Upper lobe of right lung (tissue), 1 donor: ENCODE results near the gene PLXNA4. TPM values are rescaled to one million over a fixed set of nuclear protein-coding genes. Genes with fewer than 3 reads are reported as not detected.

Experiments used
- ATAC-seq: fragments of 200-7000 bp; cut with Tn5 transposase; one replicate; pipeline ENCODE4 v1.9.1; 2020; ENCODE audit warnings: mild to moderate bottlenecking, moderate library complexity
- DNase-seq: peaks from one replicate; pipeline ENCODE4 v3.0.0-alpha.2; 2020
- H3K27ac ChIP-seq: fragments of 200-600 bp; one replicate; pipeline ENCODE4 v1.8.0; 2022
- H3K27me3 ChIP-seq: fragments of 200-600 bp; one replicate; pipeline ENCODE4 v1.8.0; 2022; ENCODE audit warnings: mild to moderate bottlenecking
- H3K36me3 ChIP-seq: fragments of 200-600 bp; one replicate; pipeline ENCODE4 v1.8.0; 2022
- H3K4me1 ChIP-seq: fragments of 200-600 bp; one replicate; pipeline ENCODE4 v1.8.0; 2022
- H3K4me3 ChIP-seq: fragments of 200-600 bp; one replicate; pipeline ENCODE4 v1.8.0; 2022; ENCODE audit warnings: mild to moderate bottlenecking
- H3K9me3 ChIP-seq: fragments of 200-600 bp; one replicate; pipeline ENCODE4 v1.8.0; 2022
- intact Hi-C: fragments of 100-400 bp; cut with DNase I; formaldehyde crosslinking; loops from one replicate; pipeline ENCODE4 v1.11.0; 2022
- total RNA-seq: library from RNA; stranded (reverse); fragmentation: NEBNext Ultra II Directional; extraction: Animal tissue kit (Norgen Biotek cat#: 25700); gene quantifications from one replicate; pipeline ENCODE4 v1.2.1, GENCODE V29; 2021
- TF ChIP-seq, protein P1 (sequence below): fragments of 200-600 bp; IDR thresholded peaks from one replicate; pipeline ENCODE4 v1.8.0; 2022; ENCODE audit warnings: antibody characterized with exemption
- donor health status: DM: no; HTN: yes; CAD: no; lungs with severe emphysema.

The PLXNA4 gene
- total RNA-seq, 1 donor from 2014 or later, result 7.2 TPM

DNA sequence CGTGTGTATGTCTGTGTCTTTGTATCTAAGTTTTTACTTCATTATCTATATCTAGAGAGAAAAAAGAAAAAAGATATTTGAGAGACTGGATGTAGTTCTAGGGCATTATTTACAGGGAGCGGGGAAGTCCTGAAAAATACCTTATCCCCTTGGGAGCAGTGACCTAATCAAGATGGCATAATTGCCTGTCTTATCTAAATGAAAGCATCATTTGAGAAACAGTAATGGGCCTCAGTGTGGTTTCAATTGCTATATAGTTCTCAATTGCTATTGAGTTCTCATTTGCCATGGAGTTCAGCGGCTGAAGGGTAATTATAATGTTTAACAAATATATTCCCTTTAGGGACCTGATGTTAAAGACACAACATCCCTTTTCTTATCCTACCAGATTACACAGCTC is 216.5 kb downstream of the PLXNA4 start:
- Histone ChIP-seq H3K4me1 (no peaks in the 10 kb centered on the region), H3K27ac (no peak overlapping the region), H3K4me3 (no peak overlapping the region), H3K27me3 (no peaks in the 10 kb centered on the region), H3K9me3 (no peaks in the 10 kb centered on the region), H3K36me3 (no peaks in the 10 kb centered on the region)
- ATAC-seq, result no peak
- TF ChIP-seq, protein P1, sequence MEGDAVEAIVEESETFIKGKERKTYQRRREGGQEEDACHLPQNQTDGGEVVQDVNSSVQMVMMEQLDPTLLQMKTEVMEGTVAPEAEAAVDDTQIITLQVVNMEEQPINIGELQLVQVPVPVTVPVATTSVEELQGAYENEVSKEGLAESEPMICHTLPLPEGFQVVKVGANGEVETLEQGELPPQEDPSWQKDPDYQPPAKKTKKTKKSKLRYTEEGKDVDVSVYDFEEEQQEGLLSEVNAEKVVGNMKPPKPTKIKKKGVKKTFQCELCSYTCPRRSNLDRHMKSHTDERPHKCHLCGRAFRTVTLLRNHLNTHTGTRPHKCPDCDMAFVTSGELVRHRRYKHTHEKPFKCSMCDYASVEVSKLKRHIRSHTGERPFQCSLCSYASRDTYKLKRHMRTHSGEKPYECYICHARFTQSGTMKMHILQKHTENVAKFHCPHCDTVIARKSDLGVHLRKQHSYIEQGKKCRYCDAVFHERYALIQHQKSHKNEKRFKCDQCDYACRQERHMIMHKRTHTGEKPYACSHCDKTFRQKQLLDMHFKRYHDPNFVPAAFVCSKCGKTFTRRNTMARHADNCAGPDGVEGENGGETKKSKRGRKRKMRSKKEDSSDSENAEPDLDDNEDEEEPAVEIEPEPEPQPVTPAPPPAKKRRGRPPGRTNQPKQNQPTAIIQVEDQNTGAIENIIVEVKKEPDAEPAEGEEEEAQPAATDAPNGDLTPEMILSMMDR, result no peak
- intact Hi-C loops, result no loop called here
- DNase-seq, result no peak

- no peak overlapping the region for H3K27ac ChIP-seq
Measured at GRCh38 chr7:132355048-132355447, 221.2 kb downstream of the PLXNA4 start.

GRCh38 chr7:132354527-132354926 is 221.7 kb downstream of the PLXNA4 start:
- H3K9me3 ChIP-seq, result no peaks in the 10 kb centered on the region
- ATAC-seq (no peak), DNase-seq (no peak)
- H3K27ac ChIP-seq, result no peak overlapping the region
- no peaks in the 10 kb centered on the region for H3K36me3 ChIP-seq
- H3K4me3 ChIP-seq, result no peak overlapping the region
- H3K27me3 ChIP-seq, result no peaks in the 10 kb centered on the region
- intact Hi-C loops, result no loop called here
- H3K4me1 ChIP-seq, result no peaks in the 10 kb centered on the region
- TF ChIP-seq, protein P1, result no peak

More at GRCh38 chr7:132355048-132355447, 221.2 kb downstream of the PLXNA4 start:
- intact Hi-C loops, result no loop called here
- Histone ChIP-seq H3K36me3 (no peaks in the 10 kb centered on the region), H3K27me3 (no peaks in the 10 kb centered on the region), H3K9me3 (no peaks in the 10 kb centered on the region), H3K4me1 (no peaks in the 10 kb centered on the region), H3K4me3 (no peak overlapping the region)
- DNase-seq (no peak), ATAC-seq (no peak)
- TF ChIP-seq, protein P1, result no peak

DNA sequence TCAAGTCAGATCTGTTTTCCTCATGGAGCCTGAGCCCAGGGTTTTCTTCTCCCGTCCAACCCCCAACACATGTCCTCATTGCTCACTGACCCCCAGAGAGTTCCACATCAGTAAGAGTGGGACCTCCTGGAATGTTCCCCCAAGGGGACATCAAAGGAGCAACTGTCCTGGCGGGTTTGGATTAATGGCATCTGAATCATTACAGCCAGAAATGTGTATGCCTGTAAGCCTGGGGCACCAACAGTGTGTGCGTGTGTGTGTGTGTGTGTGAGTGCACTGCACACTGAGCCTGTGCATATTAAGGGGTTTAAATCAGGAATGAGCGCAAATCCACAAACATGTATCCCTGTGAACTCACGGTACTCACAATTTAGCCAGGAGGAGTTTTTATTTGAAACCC is 222.3 kb downstream of the PLXNA4 start:
- DNase-seq, result no peak

DNA sequence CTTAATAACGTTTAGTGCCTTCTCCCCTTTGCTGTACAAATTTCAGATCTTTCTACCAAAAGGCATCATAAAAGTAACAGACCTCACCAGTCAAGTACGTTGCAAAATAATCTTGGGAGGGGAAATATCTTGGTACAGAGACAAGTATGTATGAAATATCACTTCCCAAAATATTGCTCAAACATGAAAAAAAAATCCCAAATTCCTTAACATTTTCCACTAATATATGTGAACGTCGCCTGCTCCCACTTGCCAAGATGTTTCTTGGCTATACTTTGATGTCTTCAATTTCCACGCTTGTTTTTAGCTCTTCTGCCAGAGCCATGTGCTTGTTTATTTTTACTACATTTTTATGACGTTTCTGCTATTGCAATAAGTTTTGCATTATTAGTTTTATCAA is 223.5 kb downstream of the PLXNA4 start:
- H3K27ac ChIP-seq, result no peak overlapping the region
- TF ChIP-seq, protein P1, result no peak
- no peak for ATAC-seq

More for the DNA sequence above, 222.3 kb downstream of the PLXNA4 start:
- H3K36me3 ChIP-seq, result no peaks in the 10 kb centered on the region
- TF ChIP-seq, protein P1, result no peak
- ATAC-seq, result no peak
- H3K27me3 ChIP-seq, result no peaks in the 10 kb centered on the region
- no peak overlapping the region for H3K27ac ChIP-seq
- intact Hi-C loops, result no loop called here
- no peaks in the 10 kb centered on the region for H3K9me3 ChIP-seq
- no peak overlapping the region for H3K4me3 ChIP-seq
- no peaks in the 10 kb centered on the region for H3K4me1 ChIP-seq

DNA sequence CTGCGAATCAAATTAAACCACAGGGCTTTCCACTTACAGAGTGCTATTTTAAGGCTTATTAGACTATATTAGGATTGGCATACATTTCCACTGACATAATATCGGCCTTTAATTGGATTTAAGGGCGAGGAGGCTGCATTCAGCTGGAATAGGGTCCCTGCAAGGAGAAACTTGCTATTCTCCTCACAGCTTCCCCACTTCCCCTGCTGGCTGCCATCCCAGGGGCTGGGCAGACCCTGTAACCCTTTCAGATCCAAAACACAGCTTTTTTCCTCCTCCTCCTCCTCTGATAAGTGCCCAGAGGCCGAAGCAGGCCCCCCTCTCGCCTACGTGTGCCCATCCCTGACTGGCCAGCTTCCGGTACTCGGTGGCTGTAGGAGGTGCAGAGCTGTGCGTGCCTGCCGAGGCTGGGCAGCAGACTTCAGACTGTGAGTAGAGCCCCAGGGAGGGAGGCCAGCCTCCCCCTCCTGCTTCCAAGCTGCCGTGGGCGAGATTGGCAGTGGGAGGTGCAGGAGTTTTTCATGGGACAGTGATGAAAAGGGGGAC is 224.2 kb downstream of the PLXNA4 start:
- no peaks in the 10 kb centered on the region for H3K9me3 ChIP-seq
- TF ChIP-seq, protein P1, result no peak
- no peaks in the 10 kb centered on the region for H3K4me1 ChIP-seq
- DNase-seq, result no peak
- no peaks in the 10 kb centered on the region for H3K36me3 ChIP-seq
- peak; percentile 26 for ATAC-seq
- no peak overlapping the region for H3K4me3 ChIP-seq
- no peaks in the 10 kb centered on the region for H3K27me3 ChIP-seq
- intact Hi-C loops, result no loop called here
- peak overlapping the region; percentile 70 for H3K27ac ChIP-seq

More for the DNA sequence above, 223.5 kb downstream of the PLXNA4 start:
- Histone ChIP-seq H3K27me3 (no peaks in the 10 kb centered on the region), H3K36me3 (no peaks in the 10 kb centered on the region), H3K4me1 (no peaks in the 10 kb centered on the region), H3K4me3 (no peak overlapping the region), H3K9me3 (no peaks in the 10 kb centered on the region)
- intact Hi-C loops, result no loop called here
- no peak for DNase-seq
